ENCODE data around the gene UBE2A.
A peak's percentile ranks its signal among the peaks of the same experiment; 100 is the strongest.

The UBE2A gene

DNA sequence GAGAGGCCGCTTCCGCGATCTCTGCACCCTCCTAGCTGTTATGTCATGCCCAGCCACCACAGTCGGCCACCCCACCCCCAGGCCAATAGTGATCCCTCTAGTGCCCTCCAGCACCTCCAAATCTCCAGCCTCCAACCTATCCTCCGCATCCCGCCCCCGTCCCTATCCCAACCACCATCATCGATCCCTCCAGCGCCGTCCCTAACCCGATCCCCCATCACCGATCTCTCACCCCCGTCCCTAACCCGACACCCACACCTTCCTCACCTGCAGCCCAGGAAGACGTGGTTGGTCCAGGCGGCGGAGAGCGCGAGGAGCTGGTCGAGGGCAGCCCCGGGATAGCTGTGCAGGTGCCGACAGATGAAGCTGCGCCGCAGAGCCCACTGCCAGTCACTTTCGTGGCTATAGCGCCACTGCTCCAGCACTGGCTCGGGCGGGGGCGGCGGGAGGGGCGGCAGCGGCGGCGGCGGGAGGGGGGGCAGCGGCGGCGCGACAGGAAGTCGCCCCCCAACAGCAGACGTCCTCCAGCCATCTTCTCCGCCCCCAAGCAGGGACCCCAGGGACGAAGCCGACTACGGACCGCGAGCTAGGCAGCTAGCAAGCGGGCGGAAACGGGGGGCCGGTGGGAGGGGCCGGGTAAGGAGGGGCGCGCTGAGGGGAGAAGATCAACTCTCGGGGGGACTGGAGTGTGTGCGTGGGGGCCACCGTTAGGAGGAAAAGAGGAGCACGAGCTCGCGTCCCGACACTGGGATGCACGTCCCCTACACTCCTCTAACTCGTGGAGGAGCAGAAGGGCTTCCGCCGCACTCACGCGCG lies 31.3 kb downstream of the UBE2A start:
- TF ChIP-seq OSR1 (CRISPR knock-in tag; IDR thresholded peaks at IDR 0.05) (no peak), ARNTL (CRISPR knock-in tag; IDR thresholded peaks at IDR 0.05; ENCODE audit: borderline replicate concordance, low read depth) (no peak)
- TF ChIP-seq, protein P1, sequence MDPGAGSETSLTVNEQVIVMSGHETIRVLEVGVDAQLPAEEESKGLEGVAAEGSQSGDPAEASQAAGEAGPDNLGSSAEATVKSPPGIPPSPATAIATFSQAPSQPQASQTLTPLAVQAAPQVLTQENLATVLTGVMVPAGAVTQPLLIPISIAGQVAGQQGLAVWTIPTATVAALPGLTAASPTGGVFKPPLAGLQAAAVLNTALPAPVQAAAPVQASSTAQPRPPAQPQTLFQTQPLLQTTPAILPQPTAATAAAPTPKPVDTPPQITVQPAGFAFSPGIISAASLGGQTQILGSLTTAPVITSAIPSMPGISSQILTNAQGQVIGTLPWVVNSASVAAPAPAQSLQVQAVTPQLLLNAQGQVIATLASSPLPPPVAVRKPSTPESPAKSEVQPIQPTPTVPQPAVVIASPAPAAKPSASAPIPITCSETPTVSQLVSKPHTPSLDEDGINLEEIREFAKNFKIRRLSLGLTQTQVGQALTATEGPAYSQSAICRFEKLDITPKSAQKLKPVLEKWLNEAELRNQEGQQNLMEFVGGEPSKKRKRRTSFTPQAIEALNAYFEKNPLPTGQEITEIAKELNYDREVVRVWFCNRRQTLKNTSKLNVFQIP (CRISPR knock-in tag; IDR thresholded peaks at IDR 0.05; ENCODE audit: borderline replicate concordance, low read depth): no peak
- TF ChIP-seq, protein P2, sequence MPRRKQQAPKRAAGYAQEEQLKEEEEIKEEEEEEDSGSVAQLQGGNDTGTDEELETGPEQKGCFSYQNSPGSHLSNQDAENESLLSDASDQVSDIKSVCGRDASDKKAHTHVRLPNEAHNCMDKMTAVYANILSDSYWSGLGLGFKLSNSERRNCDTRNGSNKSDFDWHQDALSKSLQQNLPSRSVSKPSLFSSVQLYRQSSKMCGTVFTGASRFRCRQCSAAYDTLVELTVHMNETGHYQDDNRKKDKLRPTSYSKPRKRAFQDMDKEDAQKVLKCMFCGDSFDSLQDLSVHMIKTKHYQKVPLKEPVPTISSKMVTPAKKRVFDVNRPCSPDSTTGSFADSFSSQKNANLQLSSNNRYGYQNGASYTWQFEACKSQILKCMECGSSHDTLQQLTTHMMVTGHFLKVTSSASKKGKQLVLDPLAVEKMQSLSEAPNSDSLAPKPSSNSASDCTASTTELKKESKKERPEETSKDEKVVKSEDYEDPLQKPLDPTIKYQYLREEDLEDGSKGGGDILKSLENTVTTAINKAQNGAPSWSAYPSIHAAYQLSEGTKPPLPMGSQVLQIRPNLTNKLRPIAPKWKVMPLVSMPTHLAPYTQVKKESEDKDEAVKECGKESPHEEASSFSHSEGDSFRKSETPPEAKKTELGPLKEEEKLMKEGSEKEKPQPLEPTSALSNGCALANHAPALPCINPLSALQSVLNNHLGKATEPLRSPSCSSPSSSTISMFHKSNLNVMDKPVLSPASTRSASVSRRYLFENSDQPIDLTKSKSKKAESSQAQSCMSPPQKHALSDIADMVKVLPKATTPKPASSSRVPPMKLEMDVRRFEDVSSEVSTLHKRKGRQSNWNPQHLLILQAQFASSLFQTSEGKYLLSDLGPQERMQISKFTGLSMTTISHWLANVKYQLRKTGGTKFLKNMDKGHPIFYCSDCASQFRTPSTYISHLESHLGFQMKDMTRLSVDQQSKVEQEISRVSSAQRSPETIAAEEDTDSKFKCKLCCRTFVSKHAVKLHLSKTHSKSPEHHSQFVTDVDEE (CRISPR knock-in tag; IDR thresholded peaks at IDR 0.05): no peak
- peak; percentile 60 for ATAC-seq

DNA sequence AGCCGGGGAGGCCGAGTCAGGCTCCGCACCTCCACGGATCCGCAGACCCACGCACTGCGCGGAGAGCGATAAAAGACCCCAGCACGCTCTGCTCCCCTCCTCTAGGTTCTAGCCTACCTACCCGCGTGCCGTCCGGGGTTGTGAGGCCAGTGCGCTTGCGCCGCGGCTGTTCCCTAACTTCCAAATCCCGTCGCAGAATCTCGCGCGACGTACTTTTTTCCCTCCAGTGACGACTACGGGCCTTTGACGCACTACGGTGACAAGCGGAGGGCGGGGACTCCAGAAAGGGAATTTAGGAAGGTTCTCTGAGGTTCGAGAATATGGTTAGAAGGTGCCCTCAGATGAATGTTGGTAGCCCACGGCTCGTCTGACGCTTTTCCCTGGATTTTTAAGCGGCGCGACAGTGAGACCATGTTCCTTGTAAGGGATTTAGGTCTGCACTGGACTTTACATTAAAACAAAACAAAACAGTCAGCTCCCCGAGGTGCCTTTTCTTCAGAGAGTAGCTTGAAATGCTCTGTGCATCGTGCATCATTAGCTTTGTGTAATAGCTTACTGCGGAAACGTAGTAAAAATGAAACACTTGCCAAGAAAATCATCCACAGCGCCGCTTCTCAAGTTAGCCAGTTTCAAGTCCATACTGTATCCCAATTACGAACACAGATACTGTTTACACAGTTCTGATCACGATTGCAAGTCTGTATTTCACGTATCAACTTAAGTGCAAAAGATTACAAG lies 32.1 kb downstream of the UBE2A start, which contains the start of gene NKRF:
Gene NKRF, minus strand, starts transcription at position 145 of the 738 bp plus-strand sequence.
- ATAC-seq: peak; percentile 83
- TF ChIP-seq CSDC2 (CRISPR knock-in tag; IDR thresholded peaks at IDR 0.05): no peak
- TF ChIP-seq ZFP30 (CRISPR knock-in tag; IDR thresholded peaks at IDR 0.05): no peak
- no peak for TF ChIP-seq GLIS3 (CRISPR knock-in tag; IDR thresholded peaks at IDR 0.05)
- no peak for TF ChIP-seq OSR1 (CRISPR knock-in tag; IDR thresholded peaks at IDR 0.05)

DNA sequence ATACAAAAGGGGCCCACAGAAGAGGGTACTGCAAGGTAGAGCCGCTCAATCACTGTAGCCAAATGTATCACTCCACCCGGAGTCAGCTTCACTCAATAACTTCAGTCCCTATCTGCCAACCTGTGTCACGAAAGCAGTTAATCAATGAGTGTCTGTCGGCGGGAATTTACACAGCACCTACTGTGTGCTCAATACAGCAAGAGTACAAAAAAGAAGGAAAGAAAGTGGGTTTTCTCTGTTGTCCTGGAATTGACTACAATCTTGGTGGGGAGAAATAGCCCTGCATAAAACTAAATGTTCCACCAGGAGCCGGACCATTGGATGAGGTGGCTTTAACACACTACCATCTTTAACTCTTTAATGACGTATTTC lies 32.6 kb downstream of the UBE2A start:
- no peak for ATAC-seq
- TF ChIP-seq ZFP3 (CRISPR knock-in tag; IDR thresholded peaks at IDR 0.05) (no peak), ZNF8 (CRISPR knock-in tag; IDR thresholded peaks at IDR 0.05) (no peak), ARNTL (CRISPR knock-in tag; IDR thresholded peaks at IDR 0.05; ENCODE audit: borderline replicate concordance, low read depth) (no peak), PPARA (CRISPR knock-in tag; IDR thresholded peaks at IDR 0.05; ENCODE audit: borderline replicate concordance) (no peak), GLIS3 (CRISPR knock-in tag; IDR thresholded peaks at IDR 0.05) (no peak)
- TF ChIP-seq, protein P2 (CRISPR knock-in tag; IDR thresholded peaks at IDR 0.05): no peak

DNA sequence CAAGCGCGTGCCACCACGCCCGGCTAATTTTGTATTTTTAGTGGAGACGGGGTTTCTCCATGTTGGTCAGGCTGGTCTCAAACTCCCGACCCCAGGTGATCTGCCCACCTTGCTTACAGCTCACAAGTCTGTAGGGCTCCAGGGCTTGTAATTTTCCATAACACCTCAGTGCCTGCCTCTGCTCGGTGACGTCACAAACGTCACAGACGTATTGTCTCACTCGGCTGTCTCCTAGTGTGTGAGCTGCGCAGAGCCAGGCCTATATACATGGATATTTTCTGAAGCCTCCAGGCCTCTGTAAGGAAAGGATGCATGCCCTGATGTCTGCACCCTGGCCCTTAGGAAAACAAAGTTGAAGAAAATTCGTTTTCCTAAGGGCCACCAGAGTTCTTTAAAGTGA lies 40.4 kb downstream of the UBE2A start:
- TF ChIP-seq GLIS3 (CRISPR knock-in tag; IDR thresholded peaks at IDR 0.05): no peak
- TF ChIP-seq ZNF565 (CRISPR knock-in tag; conservative IDR thresholded peaks at IDR 0.05; ENCODE audit: low read depth): no peak
- TF ChIP-seq ZFP3 (CRISPR knock-in tag; IDR thresholded peaks at IDR 0.05): no peak
- TF ChIP-seq, protein P3, sequence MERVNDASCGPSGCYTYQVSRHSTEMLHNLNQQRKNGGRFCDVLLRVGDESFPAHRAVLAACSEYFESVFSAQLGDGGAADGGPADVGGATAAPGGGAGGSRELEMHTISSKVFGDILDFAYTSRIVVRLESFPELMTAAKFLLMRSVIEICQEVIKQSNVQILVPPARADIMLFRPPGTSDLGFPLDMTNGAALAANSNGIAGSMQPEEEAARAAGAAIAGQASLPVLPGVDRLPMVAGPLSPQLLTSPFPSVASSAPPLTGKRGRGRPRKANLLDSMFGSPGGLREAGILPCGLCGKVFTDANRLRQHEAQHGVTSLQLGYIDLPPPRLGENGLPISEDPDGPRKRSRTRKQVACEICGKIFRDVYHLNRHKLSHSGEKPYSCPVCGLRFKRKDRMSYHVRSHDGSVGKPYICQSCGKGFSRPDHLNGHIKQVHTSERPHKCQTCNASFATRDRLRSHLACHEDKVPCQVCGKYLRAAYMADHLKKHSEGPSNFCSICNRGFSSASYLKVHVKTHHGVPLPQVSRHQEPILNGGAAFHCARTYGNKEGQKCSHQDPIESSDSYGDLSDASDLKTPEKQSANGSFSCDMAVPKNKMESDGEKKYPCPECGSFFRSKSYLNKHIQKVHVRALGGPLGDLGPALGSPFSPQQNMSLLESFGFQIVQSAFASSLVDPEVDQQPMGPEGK (CRISPR knock-in tag; IDR thresholded peaks at IDR 0.05; ENCODE audit: borderline replicate concordance): no peak
- no peak for ATAC-seq

DNA sequence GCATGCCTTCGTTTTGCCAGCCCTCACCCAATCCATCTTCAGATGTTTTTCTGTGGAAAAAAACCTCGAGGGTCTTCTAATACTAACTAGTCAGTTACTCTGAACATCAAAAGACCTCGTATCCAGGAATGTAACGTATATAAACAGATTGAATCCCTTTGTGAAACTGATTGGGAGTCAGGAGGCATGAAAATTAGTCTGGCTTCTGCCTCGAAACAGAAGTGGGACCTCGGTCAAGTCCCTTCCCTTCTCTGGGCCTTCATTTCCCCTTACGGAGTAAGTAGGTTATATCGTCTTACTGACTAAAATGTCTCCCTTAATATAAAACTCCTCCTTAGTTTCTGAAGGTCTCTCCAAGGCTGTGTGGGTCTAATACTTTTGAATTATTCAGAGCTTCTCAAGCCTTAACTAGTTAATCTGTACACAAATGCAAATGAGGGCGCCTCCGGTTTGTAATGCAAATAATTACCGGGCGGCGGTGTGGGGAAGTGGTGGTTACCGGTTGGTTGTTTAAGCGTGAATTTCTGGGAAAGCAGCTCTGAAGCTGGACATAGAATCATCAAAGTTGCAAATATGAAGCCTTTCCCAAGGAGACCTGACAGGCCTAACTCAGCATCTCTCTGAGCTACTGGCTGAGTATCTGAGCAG lies 43.3 kb downstream of the UBE2A start:
- no peak for ATAC-seq
- TF ChIP-seq PPARA (CRISPR knock-in tag; IDR thresholded peaks at IDR 0.05; ENCODE audit: borderline replicate concordance) (no peak), OSR1 (CRISPR knock-in tag; IDR thresholded peaks at IDR 0.05) (no peak)
- TF ChIP-seq, protein P4, sequence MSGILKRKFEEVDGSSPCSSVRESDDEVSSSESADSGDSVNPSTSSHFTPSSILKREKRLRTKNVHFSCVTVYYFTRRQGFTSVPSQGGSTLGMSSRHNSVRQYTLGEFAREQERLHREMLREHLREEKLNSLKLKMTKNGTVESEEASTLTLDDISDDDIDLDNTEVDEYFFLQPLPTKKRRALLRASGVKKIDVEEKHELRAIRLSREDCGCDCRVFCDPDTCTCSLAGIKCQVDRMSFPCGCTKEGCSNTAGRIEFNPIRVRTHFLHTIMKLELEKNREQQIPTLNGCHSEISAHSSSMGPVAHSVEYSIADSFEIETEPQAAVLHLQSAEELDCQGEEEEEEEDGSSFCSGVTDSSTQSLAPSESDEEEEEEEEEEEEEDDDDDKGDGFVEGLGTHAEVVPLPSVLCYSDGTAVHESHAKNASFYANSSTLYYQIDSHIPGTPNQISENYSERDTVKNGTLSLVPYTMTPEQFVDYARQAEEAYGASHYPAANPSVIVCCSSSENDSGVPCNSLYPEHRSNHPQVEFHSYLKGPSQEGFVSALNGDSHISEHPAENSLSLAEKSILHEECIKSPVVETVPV (CRISPR knock-in tag; IDR thresholded peaks at IDR 0.05): no peak
- TF ChIP-seq, protein P2 (CRISPR knock-in tag; IDR thresholded peaks at IDR 0.05): no peak
